ENCODE measurements around the gene HAGHL. TPM values are rescaled to one million over a fixed set of nuclear protein-coding genes. Genes with fewer than 3 reads are reported as not detected.
"Not testable (repeated sequence)": the region's sequence is repeated elsewhere in the genome, so short reads cannot be mapped to it uniquely, and the experiment has no call there.

HAGHL gene
- total RNA-seq, 1 donor from 2014 or later: 33.2 TPM

DNA sequence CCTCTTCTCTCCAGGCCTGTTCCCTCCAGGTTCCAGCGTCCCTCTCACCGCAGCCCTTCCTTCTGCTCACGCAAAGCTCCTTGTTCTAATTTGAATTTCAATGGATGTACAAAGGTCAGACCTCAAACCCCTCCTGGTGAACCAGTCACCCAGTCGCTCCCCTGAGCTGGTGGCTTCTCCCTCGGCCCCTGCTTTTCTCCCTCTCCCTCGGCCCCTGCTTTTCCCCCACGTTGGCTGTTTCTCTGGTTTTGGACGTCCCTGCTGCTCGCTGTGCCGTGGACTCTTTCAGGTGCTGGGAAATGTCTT is 25.1 kb downstream of the HAGHL start:
- FAIRE-seq: no peak
- Histone ChIP-seq H3K4me3 (ENCODE audit: low read depth, low read length) (no peak overlapping the region), H3K36me3 (ENCODE audit: control insufficient read depth, insufficient read depth, low read length) (no peaks in the 10 kb centered on the region), H3K27me3 (ENCODE audit: control insufficient read depth, insufficient read depth, low read length) (peaks cover 4% of the 10 kb centered on the region)
- DNase-seq (ENCODE audit: low read depth): no peak
- TF ChIP-seq, protein P1, sequence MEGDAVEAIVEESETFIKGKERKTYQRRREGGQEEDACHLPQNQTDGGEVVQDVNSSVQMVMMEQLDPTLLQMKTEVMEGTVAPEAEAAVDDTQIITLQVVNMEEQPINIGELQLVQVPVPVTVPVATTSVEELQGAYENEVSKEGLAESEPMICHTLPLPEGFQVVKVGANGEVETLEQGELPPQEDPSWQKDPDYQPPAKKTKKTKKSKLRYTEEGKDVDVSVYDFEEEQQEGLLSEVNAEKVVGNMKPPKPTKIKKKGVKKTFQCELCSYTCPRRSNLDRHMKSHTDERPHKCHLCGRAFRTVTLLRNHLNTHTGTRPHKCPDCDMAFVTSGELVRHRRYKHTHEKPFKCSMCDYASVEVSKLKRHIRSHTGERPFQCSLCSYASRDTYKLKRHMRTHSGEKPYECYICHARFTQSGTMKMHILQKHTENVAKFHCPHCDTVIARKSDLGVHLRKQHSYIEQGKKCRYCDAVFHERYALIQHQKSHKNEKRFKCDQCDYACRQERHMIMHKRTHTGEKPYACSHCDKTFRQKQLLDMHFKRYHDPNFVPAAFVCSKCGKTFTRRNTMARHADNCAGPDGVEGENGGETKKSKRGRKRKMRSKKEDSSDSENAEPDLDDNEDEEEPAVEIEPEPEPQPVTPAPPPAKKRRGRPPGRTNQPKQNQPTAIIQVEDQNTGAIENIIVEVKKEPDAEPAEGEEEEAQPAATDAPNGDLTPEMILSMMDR (IDR thresholded peaks at IDR 0.05; ENCODE audit: insufficient read depth, low read length, severe bottlenecking): no peak

DNA sequence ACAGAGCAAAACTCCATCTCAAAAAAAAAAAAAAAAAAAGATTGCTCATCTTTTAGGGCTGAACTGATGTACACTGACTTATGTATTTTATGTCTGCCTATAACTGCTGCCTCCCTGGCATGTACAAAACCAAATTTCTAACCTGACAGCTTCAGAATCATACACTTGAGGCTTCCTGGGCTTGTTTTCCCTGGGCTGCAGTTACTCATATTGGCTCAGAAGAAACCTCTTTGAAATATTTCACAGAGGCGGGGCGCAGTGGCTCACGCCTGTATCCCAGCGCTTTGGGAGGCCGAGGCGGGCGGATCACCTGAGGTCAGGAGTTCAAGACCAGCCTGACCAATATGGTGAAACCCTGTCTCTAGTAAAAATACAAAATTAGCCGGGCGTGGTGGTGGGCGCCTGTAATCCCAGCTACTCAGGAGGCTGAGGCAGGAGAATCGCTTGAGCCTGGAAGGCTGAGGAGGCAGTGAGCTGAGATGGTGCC is 27.3 kb downstream of the HAGHL start:
- H3K4me3 ChIP-seq (ENCODE audit: low read depth, low read length); DNase-seq (ENCODE audit: low read depth); FAIRE-seq; H3K27me3 ChIP-seq (ENCODE audit: control insufficient read depth, insufficient read depth, low read length); H3K36me3 ChIP-seq (ENCODE audit: control insufficient read depth, insufficient read depth, low read length): not testable (repeated sequence)

DNA sequence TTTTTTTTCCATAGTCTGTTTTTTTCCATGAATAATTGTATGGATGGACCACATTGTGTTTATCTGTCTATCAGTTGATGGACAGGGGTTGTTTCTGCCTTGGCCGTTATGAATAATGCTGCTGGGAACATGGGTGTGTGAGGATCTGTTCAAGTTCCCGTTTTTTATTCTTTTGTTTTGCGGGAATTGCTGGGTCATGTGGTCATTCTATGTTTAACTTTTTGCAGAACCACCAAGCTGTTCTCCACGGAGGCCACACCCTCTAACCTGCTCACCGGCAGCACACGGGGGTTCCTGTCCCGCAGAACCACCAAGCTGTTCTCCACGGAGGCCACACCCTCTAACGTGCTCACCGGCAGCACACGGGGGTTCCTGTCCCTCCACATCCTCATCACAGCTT is 27.8 kb downstream of the HAGHL start:
- TF ChIP-seq, protein P1 (IDR thresholded peaks at IDR 0.05; ENCODE audit: insufficient read depth, low read length, severe bottlenecking): no peak
- DNase-seq (ENCODE audit: low read depth) (no peak), FAIRE-seq (no peak)
- H3K4me3 ChIP-seq (ENCODE audit: low read depth, low read length): no peak overlapping the region
- peaks cover 4% of the 10 kb centered on the region for H3K27me3 ChIP-seq (ENCODE audit: control insufficient read depth, insufficient read depth, low read length)
- H3K36me3 ChIP-seq (ENCODE audit: control insufficient read depth, insufficient read depth, low read length): no peaks in the 10 kb centered on the region

DNA sequence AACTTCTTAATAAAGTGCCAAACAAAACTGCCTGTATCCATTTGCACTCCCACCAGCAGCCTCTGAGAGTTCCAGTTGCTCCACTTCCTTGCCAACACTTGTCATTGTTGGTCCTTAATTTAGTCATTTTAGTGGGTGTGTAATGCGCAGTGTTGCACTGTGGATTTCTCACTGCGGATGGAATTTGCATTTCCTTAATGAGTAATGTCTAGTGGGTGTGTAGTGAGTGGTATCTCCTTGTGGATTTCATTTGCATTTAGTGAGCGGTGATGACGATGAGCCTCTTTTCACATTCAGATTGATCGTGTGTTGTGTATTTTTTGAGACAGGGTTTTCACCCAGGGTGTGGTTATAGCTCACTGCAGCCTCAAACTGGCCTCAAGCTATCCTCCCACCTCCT is 29.5 kb downstream of the HAGHL start:
- peaks cover 2% of the 10 kb centered on the region for H3K27me3 ChIP-seq (ENCODE audit: control insufficient read depth, insufficient read depth, low read length)
- no peak for DNase-seq (ENCODE audit: low read depth)
- TF ChIP-seq, protein P1 (IDR thresholded peaks at IDR 0.05; ENCODE audit: insufficient read depth, low read length, severe bottlenecking): no peak
- peak; percentile 7 for FAIRE-seq
- H3K4me3 ChIP-seq (ENCODE audit: low read depth, low read length): no peak overlapping the region
- no peaks in the 10 kb centered on the region for H3K36me3 ChIP-seq (ENCODE audit: control insufficient read depth, insufficient read depth, low read length)

DNA sequence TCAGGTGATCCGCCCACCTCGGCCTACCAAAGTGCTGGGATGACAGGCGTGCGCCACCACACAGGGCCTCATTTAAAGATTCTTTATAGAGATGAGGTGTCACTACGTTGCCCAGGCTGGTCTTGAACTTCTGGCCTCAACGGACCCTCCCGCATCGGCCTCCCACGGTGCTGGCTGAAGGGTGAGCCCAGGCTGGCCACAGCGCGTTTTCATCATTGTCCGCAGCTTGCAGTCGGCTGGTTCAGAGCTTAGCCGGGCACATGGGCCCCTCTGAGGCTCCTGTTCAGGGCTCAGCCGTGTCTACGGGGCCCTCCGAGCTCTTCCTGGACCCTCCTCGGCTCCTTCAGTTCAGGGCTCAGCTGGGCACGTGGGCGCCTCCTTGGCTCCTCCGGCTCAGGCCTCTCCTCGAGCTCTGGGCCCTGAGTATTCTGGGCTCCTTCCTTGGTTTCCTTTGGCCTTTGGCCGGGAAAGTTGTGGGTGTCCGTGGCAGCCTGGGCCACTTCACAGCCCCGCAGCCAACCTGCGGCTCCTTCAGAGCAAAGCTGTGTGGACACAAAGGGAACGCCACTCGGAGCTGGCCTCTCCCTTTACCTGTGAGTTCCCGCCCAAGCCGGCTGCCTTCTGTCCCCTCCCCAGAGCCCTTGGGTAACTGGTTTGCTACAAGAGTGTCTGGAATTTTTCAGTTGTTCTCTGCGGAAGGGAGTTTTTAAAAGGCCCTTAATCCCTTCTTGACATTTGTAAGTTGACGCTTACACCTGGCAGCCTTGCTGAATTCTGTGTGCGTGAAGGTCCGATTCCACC is 32.4 kb downstream of the HAGHL start:
- TF ChIP-seq, protein P1 (IDR thresholded peaks at IDR 0.05; ENCODE audit: insufficient read depth, low read length, severe bottlenecking): no peak
- FAIRE-seq (no peak), DNase-seq (ENCODE audit: low read depth) (peak; percentile 12)
- H3K27me3 ChIP-seq (ENCODE audit: control insufficient read depth, insufficient read depth, low read length): no peaks in the 10 kb centered on the region
- H3K4me3 ChIP-seq (ENCODE audit: low read depth, low read length): no peak overlapping the region
- no peaks in the 10 kb centered on the region for H3K36me3 ChIP-seq (ENCODE audit: control insufficient read depth, insufficient read depth, low read length)

DNA sequence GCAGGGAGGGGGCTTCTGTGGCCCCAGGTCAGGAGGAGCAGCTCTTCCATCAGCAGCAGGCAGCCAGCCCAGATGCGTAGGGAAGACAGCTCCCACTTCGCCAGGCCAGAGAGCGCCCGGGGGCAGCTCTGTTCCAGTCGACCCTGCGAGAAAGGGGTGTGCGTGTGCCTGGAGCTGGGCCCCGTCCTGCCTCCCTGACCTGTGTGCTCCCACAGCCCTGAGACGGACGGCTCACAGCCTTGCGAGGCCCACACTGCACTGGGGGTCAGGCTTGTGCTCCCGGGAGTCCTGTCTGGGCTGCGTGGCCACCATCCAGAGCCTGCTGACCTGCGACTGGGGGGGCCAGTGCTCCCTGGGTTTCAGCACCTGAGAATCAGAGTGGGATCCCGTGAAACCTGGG is 33.2 kb downstream of the HAGHL start:
- TF ChIP-seq, protein P1 (IDR thresholded peaks at IDR 0.05; ENCODE audit: insufficient read depth, low read length, severe bottlenecking): no peak
- FAIRE-seq: no peak
- Histone ChIP-seq H3K36me3 (ENCODE audit: control insufficient read depth, insufficient read depth, low read length) (no peaks in the 10 kb centered on the region), H3K27me3 (ENCODE audit: control insufficient read depth, insufficient read depth, low read length) (no peaks in the 10 kb centered on the region), H3K4me3 (ENCODE audit: low read depth, low read length) (no peak overlapping the region)
- no peak for DNase-seq (ENCODE audit: low read depth)
